ENCODE measurements around the gene ARFGEF3.

DNA sequence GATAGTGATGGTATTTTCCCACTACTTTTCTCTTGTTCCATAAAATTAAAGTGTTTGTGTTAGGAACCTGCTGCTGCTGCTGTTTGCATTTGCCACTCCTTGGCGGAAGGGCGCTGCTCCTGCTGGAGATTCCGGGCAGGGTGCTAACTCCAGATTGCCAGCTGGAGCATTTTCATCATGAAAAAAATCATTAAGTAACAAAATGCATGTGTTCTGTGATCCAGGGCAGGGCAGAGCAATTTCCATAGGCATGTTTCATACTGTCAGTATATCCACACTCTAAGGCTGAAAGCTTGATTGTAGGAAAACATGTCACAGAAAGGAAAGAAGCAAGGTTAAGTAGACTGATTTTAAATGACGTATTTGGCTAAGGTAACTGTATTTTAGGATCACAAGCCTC is 32.5 kb downstream of the ARFGEF3 start:
- TF ChIP-seq, protein P1, sequence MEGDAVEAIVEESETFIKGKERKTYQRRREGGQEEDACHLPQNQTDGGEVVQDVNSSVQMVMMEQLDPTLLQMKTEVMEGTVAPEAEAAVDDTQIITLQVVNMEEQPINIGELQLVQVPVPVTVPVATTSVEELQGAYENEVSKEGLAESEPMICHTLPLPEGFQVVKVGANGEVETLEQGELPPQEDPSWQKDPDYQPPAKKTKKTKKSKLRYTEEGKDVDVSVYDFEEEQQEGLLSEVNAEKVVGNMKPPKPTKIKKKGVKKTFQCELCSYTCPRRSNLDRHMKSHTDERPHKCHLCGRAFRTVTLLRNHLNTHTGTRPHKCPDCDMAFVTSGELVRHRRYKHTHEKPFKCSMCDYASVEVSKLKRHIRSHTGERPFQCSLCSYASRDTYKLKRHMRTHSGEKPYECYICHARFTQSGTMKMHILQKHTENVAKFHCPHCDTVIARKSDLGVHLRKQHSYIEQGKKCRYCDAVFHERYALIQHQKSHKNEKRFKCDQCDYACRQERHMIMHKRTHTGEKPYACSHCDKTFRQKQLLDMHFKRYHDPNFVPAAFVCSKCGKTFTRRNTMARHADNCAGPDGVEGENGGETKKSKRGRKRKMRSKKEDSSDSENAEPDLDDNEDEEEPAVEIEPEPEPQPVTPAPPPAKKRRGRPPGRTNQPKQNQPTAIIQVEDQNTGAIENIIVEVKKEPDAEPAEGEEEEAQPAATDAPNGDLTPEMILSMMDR (IDR thresholded peaks at IDR 0.05), result no peak
- TF ChIP-seq POLR2A (IDR thresholded peaks at IDR 0.05), result no peak
